Left lung (tissue), 10 donors: ENCODE data around the gene DDA1. TPM values are rescaled to one million over a fixed set of nuclear protein-coding genes. Genes with fewer than 3 reads are reported as not detected.
A peak's percentile ranks its signal among the peaks of the same experiment; 100 is the strongest.

Experiments used
- ATAC-seq: fragments of 200-7000 bp; cut with Tn5 transposase; one replicate; pipeline ENCODE4 v1.9.1; 2020; ENCODE audit warnings: moderate library complexity
- DNase-seq, 4 donors: peaks; one replicate each; pipeline ENCODE4 v3.0.0-alpha.2; 2013 to 2020
- H3K27ac ChIP-seq, 2 donors: fragments of 200-600 bp; sonication (generic) in 1 of 2; one replicate each; pipeline versions ENCODE4 v1.5.0 to v1.8.0; 2020 to 2021
- H3K27me3 ChIP-seq, 2 donors: fragments of 200-600 bp; sonication (generic) in 1 of 2; one replicate each; pipeline versions ENCODE4 v1.5.0 to v1.8.0; 2020 to 2021
- H3K36me3 ChIP-seq, 2 donors: fragments of 200-600 bp; sonication (generic) in 1 of 2; one replicate each; pipeline versions ENCODE4 v1.5.0 to v1.8.0; 2020 to 2021
- H3K4me1 ChIP-seq, 2 donors: fragments of 200-600 bp; one replicate each; pipeline ENCODE4 v1.8.0; 2021
- H3K4me3 ChIP-seq, 2 donors: fragments of 200-600 bp; sonication (generic) in 1 of 2; one replicate each; pipeline versions ENCODE4 v1.5.0 to v1.8.0; 2020 to 2021; ENCODE audit warnings: mild to moderate bottlenecking in 1 of 2
- H3K9me3 ChIP-seq, 2 donors: fragments of 200-600 bp; sonication (generic) in 1 of 2; one replicate each; pipeline versions ENCODE4 v1.5.0 to v1.8.0; 2020 to 2021
- intact Hi-C, 2 donors: fragments of 100-400 bp; cut with DNase I; formaldehyde crosslinking; loops; one replicate each; pipeline versions ENCODE4 v1.11.2 to v1.14.2; 2022
- polyA plus RNA-seq, 6 donors: library from polyadenylated mRNA; unstranded; fragments of 120-200 nt; gene quantifications; one replicate each; pipeline ENCODE4 v1.2.1, GENCODE V29; 2013; ENCODE audit not compliant: insufficient read length in 6 of 6
- total RNA-seq, 2 donors: library from RNA; stranded (reverse); fragmentation: NEBNext Ultra II Directional; extraction: Animal tissue kit (Norgen Biotek cat#: 25700); gene quantifications; one replicate each; pipeline ENCODE4 v1.2.1, GENCODE V29; 2021
- TF ChIP-seq, protein P1 (sequence below), 2 donors: fragments of 200-600 bp; sonication (generic) in 1 of 2; IDR thresholded peaks; one replicate each; pipeline versions ENCODE4 v1.5.0 to v1.8.0; 2021; ENCODE audit warnings: antibody characterized with exemption in 2 of 2
- donor health status: DM: no; HTN: yes; CAD: no.
- donor health status: DM: no; HTN: no; CAD: no.

Gene DDA1
- total and polyA plus RNA-seq, 8 donors, result 24.7 to 44.1 (median 33.0) TPM

DNA sequence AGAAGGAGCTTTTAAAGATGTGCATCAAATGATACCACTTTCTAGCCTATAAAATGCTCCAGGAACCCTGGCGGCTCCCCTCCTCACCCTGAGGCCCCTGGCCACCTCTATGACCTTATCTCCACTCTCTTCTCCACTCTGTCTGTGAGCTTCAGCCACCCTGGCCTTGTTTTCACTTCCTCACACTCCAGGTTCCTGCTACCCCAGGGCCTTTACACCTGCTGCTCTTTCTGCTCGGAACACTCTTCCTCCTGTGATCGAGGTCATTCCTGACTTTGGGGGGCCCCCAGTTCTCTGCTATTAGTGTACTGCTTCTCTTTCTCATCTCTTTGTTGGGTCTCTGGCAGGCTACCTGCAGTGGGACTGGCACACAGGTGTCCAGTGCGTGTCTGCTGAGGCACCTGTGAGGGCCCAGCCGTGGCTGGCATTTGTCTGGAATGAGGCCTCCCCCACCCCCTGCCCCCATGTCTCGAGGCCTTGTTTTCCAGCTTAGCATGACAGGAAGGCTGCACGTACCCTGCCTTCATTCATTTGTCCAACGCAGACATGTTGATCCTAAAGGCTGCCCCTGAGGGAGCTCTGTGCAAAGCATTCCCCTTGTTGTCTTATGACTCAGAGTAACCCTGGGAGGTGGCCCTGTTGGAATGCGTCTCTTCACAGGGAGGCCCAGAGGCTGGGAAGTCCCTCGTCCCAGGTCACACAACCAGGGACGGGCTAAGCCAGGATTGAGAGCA lies 2.3 kb downstream of the DDA1 start:
- TF ChIP-seq, protein P1, sequence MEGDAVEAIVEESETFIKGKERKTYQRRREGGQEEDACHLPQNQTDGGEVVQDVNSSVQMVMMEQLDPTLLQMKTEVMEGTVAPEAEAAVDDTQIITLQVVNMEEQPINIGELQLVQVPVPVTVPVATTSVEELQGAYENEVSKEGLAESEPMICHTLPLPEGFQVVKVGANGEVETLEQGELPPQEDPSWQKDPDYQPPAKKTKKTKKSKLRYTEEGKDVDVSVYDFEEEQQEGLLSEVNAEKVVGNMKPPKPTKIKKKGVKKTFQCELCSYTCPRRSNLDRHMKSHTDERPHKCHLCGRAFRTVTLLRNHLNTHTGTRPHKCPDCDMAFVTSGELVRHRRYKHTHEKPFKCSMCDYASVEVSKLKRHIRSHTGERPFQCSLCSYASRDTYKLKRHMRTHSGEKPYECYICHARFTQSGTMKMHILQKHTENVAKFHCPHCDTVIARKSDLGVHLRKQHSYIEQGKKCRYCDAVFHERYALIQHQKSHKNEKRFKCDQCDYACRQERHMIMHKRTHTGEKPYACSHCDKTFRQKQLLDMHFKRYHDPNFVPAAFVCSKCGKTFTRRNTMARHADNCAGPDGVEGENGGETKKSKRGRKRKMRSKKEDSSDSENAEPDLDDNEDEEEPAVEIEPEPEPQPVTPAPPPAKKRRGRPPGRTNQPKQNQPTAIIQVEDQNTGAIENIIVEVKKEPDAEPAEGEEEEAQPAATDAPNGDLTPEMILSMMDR (IDR thresholded peaks at IDR 0.05), result no peak
- ATAC-seq (peak; percentile 32), DNase-seq (no peak)
- Histone ChIP-seq H3K36me3 (peaks cover 0 to 42% of the 10 kb centered on the region in 2 donors), H3K27ac (peak overlapping the region in 1 of 2 donors; percentile 18), H3K27me3 (no peaks in the 10 kb centered on the region), H3K9me3 (no peaks in the 10 kb centered on the region), H3K4me3 (no peak overlapping the region), H3K4me1 (peaks cover 10 to 50% of the 10 kb centered on the region in 2 donors)
- intact Hi-C loops, result no loop called here

DNA sequence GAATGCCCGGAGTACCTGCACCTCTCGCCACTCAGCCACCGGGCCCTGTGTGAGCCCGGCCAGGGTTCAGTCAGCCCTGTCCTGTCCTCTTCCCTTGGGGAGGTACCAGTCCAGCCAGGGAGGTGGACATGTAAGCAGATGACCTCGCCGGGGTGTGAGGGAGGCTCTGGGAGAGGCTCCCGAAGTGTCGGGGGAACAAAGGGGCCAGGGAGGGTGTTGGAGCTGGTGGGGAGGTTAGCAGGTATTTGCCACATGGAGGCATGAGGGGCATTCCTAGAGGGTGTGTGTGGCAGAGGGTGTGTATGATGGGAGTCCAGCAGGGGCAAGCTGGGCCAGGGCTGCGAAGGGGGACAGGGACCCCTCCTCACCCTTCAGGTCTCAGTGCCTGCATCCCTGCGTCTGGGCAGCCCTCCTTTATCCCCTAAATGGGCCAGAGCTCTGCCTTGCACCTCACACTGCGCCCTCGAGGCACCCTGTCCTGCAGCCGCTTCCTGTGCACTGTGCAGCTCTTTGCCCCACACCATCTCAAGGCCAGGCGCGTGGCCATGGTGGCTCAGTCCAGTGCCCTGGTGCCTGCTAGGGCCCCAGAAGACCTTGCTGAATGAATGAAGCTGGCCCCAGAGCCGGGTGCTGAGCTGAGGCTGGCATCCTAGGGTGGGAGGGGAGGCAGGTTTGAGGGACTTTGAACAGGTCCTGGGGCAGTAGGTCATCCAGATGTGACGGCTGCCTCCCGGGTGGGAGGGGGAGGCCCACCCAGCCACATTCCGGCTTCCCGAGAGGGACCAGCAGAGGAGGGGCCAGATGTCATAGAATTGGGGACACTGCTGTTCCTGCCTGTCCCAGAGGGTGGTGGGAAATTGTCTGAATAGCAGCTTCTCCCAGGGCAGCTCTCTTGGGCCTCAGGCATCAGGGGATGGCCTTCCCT lies 3.1 kb downstream of the DDA1 start:
- peaks cover 10 to 50% of the 10 kb centered on the region in 2 donors for H3K4me1 ChIP-seq
- ATAC-seq (no peak), DNase-seq (no peak)
- H3K36me3 ChIP-seq, result peaks cover 0 to 47% of the 10 kb centered on the region in 2 donors
- H3K9me3 ChIP-seq, result no peaks in the 10 kb centered on the region
- intact Hi-C loops, result no loop called here
- H3K4me3 ChIP-seq, result no peak overlapping the region
- H3K27me3 ChIP-seq, result no peaks in the 10 kb centered on the region
- TF ChIP-seq, protein P1 (IDR thresholded peaks at IDR 0.05), result no peak
- H3K27ac ChIP-seq, result no peak overlapping the region

DNA sequence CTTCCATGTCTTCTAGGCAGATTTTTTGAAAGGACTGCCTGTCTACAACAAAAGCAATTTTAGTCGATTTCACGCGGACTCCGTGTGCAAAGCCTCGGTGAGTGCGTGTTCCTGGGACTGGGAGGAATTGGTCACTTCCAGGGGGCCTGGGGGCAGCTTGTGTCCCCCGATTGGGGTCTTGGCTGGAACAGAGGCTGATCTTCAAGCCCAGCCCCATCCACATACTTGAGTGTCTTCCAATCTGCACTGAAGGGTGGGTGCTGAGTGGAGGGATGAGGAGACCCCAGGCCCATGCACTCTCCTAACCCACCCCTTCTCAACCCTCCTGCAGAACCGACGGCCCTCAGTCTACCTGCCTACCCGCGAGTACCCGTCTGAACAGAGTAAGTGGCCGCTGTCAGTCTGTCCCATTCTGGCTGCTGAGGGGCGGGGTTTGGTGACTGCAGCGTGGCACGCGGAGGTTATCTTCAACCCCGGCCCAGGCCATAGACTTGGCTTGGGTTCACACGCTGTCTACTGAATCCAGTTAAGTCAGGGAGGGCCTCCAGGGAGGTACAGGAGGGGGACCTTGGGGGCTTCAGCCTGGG lies 4.7 kb downstream of the DDA1 start:
- no peak for ATAC-seq
- Histone ChIP-seq H3K4me3 (no peak overlapping the region), H3K4me1 (peaks cover 10 to 44% of the 10 kb centered on the region in 2 donors), H3K36me3 (peaks cover 0 to 58% of the 10 kb centered on the region in 2 donors), H3K27me3 (no peaks in the 10 kb centered on the region), H3K9me3 (no peaks in the 10 kb centered on the region), H3K27ac (no peak overlapping the region)
- TF ChIP-seq, protein P1 (IDR thresholded peaks at IDR 0.05), result no peak
- DNase-seq, result no peak
- intact Hi-C loops, result no loop called here

DNA sequence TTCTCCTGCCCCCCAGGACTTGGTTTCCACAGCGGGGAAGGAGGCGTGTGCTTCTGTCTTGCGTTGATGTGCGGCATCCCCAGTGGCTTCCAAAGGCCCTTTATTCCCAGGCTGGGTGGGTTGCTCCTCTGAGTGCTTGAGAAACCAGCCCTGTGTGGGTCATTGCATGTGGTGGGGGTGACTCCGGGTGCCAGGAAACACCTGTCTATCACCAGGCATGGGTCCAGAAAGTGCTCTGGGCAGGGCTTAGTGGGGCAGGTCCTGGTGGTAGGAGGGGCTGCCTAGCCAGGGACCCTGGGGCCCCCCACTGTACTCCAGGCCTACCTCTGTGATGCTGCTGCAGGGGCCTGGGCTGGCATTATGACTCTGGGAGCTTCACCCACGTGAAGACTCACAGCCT lies 9.6 kb downstream of the DDA1 start:
- Histone ChIP-seq H3K27me3 (peaks cover 0 to 2% of the 10 kb centered on the region in 2 donors), H3K27ac (no peak overlapping the region), H3K36me3 (peaks cover 0 to 79% of the 10 kb centered on the region in 2 donors), H3K4me1 (peaks cover 0 to 18% of the 10 kb centered on the region in 2 donors), H3K4me3 (no peak overlapping the region), H3K9me3 (no peaks in the 10 kb centered on the region)
- ATAC-seq, result no peak
- intact Hi-C loops, result no loop called here
- TF ChIP-seq, protein P1 (IDR thresholded peaks at IDR 0.05), result no peak
- no peak for DNase-seq
